GM21381 (cell line): ENCODE results near the gene DNAJC6.

Experiments used
- ATAC-seq: cut with Tn5 transposase; IDR thresholded peaks from one replicate; pipeline ENCODE4 v1.9.1; 2021; ENCODE audit warnings: mild to moderate bottlenecking, moderate library complexity; ENCODE audit not compliant: unreplicated experiment

DNAJC6 gene

DNA sequence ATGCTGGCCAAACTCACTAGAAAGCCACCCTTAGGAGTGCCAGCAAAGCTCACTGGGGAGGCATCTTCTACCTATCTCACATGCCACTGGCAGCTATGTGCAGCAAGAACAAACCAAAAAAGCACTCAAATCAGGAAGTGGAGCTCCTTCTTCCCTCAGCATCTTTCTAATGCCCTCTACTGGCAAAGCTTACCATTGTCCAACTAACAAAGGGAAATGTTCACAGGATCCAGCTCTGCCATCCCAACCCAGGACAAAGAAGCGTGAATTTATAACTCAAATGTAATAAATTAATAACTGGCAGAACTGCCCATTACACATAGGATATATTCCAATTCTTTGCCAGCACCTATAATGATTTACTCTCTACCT is 150.0 kb downstream of the DNAJC6 start:
- ATAC-seq, result no peak
